ENCODE data around the gene SLC26A8. TPM values are rescaled to one million over a fixed set of nuclear protein-coding genes. Genes with fewer than 3 reads are reported as not detected.

Gene SLC26A8
- total and polyA plus RNA-seq, 8 donors = 0.30 to 1.5 (median 0.53) TPM; not detected in 1

- no peak for TF ChIP-seq CTCF (IDR thresholded peaks at IDR 0.05)
- DNase-seq (no peak), ATAC-seq (no peak)
- H3K9me3 ChIP-seq = no peaks in the 10 kb centered on the region
- H3K27me3 ChIP-seq = no peaks in the 10 kb centered on the region
- peaks cover 0 to 21% of the 10 kb centered on the region in 2 donors for H3K36me3 ChIP-seq
- no peak overlapping the region for H3K27ac ChIP-seq
- H3K4me1 ChIP-seq = no peaks in the 10 kb centered on the region
- no peak overlapping the region for H3K4me3 ChIP-seq
- intact Hi-C loops (cut with DNase I) = no loop called here
Observed at GRCh38 chr6:35900448-35900847, 124.0 kb downstream of the SLC26A8 start.

DNA sequence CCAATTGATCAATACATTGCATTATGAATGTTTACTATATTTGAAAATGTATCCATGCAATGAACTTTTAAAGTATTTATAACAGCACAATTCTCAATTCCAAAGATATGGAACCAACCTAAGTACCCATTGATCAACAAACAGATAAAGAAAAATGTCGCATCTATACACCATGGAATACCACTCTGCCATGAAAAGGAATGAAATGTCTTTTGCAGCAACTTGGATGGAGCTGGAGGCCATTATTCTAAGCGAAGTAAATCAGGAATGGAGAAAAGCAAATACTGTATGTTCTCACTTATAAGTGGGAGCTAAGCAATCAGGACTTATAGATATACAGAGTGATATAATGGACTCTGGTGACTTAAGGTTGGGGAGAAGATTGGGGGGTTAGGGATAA, 126.4 kb downstream of the SLC26A8 start:
- TF ChIP-seq CTCF (IDR thresholded peaks at IDR 0.05) = no peak
- no peak for DNase-seq
- no peak overlapping the region for H3K27ac ChIP-seq
- H3K9me3 ChIP-seq = no peaks in the 10 kb centered on the region
- ATAC-seq = no peak
- no peak overlapping the region for H3K4me3 ChIP-seq
- no peaks in the 10 kb centered on the region for H3K4me1 ChIP-seq
- intact Hi-C loops (cut with DNase I) = no loop called here
- peaks cover 0 to 4% of the 10 kb centered on the region in 2 donors for H3K36me3 ChIP-seq
- H3K27me3 ChIP-seq = no peaks in the 10 kb centered on the region

- DNase-seq (no peak), ATAC-seq (no peak)
- no peaks in the 10 kb centered on the region for H3K4me1 ChIP-seq
- H3K9me3 ChIP-seq = no peaks in the 10 kb centered on the region
- H3K36me3 ChIP-seq = peaks cover 0 to 2% of the 10 kb centered on the region in 2 donors
- no peak overlapping the region for H3K4me3 ChIP-seq
- H3K27me3 ChIP-seq = no peaks in the 10 kb centered on the region
- H3K27ac ChIP-seq = no peak overlapping the region
- no peak for TF ChIP-seq CTCF (IDR thresholded peaks at IDR 0.05)
- intact Hi-C loops (cut with DNase I) = no loop called here
Observed at GRCh38 chr6:35897486-35897885, 127.0 kb downstream of the SLC26A8 start.

- no peak overlapping the region for H3K27ac ChIP-seq
- no peak for ATAC-seq
- TF ChIP-seq CTCF (IDR thresholded peaks at IDR 0.05) = no peak
Observed at GRCh38 chr6:35897036-35897435, 127.4 kb downstream of the SLC26A8 start.

GRCh38 chr6:35896228-35896627, 128.2 kb downstream of the SLC26A8 start:
- no peak overlapping the region for H3K27ac ChIP-seq
- no peaks in the 10 kb centered on the region for H3K9me3 ChIP-seq
- intact Hi-C loops (cut with DNase I) = no loop called here
- TF ChIP-seq CTCF (IDR thresholded peaks at IDR 0.05) = no peak
- ATAC-seq (no peak), DNase-seq (no peak)
- H3K36me3 ChIP-seq = peaks cover 0 to 2% of the 10 kb centered on the region in 2 donors
- no peak overlapping the region for H3K4me3 ChIP-seq
- no peaks in the 10 kb centered on the region for H3K27me3 ChIP-seq
- no peaks in the 10 kb centered on the region for H3K4me1 ChIP-seq

More at GRCh38 chr6:35897036-35897435, 127.4 kb downstream of the SLC26A8 start:
- Histone ChIP-seq H3K27me3 (no peaks in the 10 kb centered on the region), H3K36me3 (peaks cover 0 to 2% of the 10 kb centered on the region in 2 donors), H3K4me1 (no peaks in the 10 kb centered on the region), H3K9me3 (no peaks in the 10 kb centered on the region), H3K4me3 (no peak overlapping the region)
- DNase-seq = no peak
- intact Hi-C loops (cut with DNase I) = no loop called here
